ENCODE measurements around the gene FNBP1.
"Not testable (repeated sequence)": the region's sequence is repeated elsewhere in the genome, so short reads cannot be mapped to it uniquely, and the experiment has no call there.

FNBP1 gene

DNA sequence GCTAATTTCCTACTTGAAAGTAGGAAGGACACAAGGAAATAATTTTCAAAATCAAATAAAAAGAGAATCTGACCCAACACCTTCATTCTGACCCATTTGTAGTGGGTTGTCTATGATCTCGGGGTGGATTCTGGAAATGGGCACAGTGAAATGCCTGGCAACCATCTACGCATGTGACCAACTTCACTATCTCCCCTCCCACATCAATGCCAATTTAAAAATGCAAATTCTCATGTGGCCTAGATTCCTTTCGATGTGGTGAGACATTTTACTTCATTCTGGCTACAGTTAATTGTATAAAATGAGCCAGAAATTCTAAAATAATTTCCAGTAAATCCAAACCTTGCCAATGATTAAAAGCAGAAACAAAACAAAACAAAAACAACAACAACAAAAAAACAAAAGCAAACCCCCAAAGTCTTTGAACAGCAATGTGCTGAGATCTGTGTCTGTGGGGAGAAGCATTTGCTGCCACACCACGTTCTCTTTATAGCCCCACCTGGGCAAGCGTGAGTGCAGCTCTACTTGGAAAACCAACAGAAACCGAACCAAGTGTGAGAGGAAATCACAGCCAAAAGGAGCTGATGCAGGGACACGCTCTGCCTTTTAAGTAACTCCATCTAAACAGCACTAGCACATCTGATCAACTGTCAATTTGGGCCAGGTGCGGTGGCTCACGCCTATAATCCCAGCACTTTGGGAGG is 148.7 kb downstream of the FNBP1 start:
- no peak overlapping the region for H3K4me3 ChIP-seq (ENCODE audit: low read length)
- TF ChIP-seq, protein P1, sequence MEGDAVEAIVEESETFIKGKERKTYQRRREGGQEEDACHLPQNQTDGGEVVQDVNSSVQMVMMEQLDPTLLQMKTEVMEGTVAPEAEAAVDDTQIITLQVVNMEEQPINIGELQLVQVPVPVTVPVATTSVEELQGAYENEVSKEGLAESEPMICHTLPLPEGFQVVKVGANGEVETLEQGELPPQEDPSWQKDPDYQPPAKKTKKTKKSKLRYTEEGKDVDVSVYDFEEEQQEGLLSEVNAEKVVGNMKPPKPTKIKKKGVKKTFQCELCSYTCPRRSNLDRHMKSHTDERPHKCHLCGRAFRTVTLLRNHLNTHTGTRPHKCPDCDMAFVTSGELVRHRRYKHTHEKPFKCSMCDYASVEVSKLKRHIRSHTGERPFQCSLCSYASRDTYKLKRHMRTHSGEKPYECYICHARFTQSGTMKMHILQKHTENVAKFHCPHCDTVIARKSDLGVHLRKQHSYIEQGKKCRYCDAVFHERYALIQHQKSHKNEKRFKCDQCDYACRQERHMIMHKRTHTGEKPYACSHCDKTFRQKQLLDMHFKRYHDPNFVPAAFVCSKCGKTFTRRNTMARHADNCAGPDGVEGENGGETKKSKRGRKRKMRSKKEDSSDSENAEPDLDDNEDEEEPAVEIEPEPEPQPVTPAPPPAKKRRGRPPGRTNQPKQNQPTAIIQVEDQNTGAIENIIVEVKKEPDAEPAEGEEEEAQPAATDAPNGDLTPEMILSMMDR (conservative IDR thresholded peaks at IDR 0.05; ENCODE audit: low read depth, low read length), result no peak
- DNase-seq (ENCODE audit: low read depth), result no peak

DNA sequence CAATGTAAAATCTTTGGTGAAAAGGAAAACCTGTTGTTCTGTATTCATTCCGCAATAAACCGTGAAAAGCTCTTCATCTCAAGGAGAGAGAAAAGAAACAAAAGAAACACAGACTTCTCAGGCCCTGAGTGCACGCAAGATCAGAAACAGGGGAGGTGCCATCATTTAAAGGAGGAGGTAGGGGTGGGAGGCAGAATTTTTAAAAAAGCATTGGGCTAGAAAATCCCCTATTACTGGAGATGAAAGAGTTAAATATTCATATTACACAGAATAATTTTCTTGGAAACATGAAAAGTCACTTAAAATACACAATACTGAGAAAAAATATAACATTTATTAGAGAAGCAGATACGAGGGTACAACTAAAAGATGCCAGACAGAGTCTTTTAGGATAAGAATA is 151.4 kb downstream of the FNBP1 start:
- TF ChIP-seq, protein P1 (conservative IDR thresholded peaks at IDR 0.05; ENCODE audit: low read depth, low read length), result no peak
- no peak overlapping the region for H3K4me3 ChIP-seq (ENCODE audit: low read length)
- no peak for DNase-seq (ENCODE audit: low read depth)

DNA sequence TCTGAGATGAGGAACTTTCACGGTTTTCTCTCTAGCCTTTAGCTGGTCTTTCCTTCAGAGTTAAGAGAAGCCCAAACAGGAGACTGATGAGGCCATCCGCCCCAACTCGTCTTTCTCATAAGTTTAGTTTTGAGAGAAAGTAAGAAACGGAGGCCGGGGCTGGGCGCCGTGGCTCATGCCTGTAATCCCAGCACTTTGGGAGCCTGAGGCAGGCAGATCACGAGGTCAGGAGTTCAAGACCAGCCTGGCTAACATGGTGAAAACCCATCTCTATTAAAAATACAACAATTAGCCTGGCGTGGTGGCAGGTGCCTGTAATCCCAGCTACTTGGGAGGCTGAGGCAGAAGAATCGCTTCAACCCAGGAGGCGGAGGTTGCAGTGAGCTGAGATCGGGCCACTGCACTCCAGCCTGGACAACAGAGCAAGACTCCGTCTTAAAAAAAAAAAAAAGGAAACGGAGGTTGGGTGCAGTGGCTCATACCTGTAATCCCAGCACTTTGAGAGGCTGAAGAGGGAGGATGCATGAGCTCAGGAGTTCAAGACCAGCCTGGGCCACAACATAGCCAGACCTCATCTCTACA is 152.2 kb downstream of the FNBP1 start:
- not testable (repeated sequence) for DNase-seq (ENCODE audit: low read depth); H3K4me3 ChIP-seq (ENCODE audit: low read length)

DNA sequence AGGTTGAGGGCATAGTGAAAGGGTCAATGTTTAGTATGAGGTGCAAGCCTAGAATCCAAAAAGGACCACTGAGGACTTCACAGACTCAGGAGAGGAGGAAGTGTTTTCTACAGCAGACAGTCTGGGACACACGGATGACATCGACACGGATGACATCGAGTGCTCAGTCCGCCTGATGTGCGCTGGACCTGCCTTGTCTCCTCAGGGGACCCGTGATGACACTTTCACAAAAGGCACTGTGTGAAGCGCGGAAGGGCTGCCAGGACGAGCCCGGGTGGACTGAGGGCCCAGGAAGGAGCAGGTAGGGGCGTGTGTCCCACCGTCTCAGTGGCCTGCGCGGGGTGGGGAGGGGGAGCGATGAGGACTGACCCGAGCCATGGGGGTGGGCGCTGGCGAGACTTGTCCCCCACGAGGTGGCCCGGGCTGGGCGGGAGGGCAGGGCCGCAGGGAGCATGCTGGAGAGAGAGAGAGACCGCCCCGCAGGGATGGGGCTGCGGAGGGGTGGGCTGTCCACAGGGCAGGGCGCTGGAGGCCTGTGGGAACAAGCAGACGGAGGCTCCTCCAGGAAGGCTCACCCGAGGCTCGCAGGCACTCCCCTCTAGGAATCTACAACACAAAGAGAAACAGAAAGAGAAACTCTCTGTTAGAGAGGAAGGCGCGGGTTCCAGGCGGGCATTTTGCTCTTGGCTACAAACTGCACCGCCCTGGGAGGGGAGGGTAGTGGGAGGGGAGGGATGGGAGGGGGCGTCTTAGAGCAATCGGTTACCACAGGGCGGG is 152.9 kb downstream of the FNBP1 start:
- no peak for DNase-seq (ENCODE audit: low read depth)
- no peak overlapping the region for H3K4me3 ChIP-seq (ENCODE audit: low read length)
- TF ChIP-seq, protein P1 (conservative IDR thresholded peaks at IDR 0.05; ENCODE audit: low read depth, low read length), result no peak

DNA sequence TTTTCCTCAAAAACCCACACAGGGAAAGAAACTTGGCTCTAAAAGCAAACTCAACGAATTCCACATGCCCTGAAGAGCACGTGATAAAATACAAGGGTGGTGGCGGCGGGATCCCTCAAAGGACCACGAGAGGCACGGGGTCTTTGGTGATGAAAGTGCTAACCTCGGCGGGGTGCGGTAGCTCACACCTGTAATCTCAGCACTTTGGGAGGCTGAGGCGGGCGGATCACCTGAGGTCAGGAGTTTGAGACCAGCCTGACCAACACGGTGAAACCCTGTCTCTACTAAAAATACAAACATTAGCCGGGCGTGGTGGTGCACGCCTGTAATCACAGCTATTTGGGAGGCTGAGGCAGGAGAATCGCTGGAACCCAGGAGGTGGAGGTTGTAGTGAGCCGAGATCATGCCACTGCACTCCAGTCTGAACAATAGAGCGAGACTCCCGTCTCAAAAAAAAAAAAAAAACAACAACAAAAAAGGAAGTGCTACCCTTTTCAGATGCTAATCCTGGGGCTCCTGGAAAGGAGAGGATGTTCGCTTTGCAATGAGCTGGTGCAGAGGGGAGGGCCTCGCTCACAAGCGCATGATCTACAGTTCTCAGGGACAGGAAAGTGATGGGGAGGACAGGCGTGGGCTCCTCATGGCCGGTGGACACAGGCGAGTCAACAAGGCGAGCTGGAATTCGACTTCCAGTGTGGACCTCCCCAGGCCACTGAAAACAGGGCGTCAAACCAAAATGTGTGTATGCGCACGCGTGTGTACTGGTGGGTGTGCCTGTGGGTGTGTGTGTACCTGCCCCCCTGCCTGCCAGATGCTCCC is 153.7 kb downstream of the FNBP1 start:
- TF ChIP-seq, protein P1 (conservative IDR thresholded peaks at IDR 0.05; ENCODE audit: low read depth, low read length), result no peak
- DNase-seq (ENCODE audit: low read depth), result no peak
- H3K4me3 ChIP-seq (ENCODE audit: low read length), result no peak overlapping the region

DNA sequence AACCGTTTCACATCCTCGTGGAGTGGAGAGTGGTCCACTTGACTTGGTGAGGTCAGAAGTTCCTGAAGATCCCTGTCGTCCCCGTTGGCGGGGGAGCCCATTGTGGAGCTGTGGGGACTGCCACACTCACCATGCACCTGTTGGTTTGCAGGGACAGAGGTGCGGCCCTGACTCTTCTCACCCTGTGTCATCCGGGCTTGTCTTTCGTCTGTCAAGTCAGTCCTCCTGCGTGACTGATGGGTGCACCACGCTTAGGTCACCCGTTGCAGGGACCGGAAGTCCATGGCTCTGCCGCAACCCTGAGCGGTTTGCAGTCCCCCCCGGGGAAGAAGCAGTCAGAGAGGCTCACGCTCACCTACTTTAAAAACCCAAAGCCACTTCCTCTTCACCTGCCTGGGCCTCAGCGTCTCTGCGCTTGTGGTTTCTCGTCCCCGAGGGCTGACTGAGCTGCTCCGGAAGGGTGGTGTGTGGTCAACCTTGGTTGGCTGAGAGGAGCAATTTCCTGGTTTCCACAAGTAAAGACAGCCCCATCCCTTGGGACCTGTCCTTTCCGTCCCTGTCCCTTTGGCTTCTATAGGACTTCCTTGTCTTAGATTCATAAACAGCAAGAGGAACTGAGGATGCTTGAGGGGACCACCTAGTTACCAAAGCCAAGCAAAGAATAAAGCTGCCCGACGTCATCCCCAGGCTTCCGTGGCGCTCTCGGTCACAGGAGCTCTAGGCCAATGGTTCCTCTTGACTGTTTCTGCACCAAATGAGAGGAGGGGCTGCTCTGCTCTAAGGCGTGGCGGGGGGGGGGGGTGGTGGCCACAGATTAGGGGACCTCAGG is 154.5 kb downstream of the FNBP1 start:
- TF ChIP-seq, protein P1 (conservative IDR thresholded peaks at IDR 0.05; ENCODE audit: low read depth, low read length), result no peak
- no peak overlapping the region for H3K4me3 ChIP-seq (ENCODE audit: low read length)
- DNase-seq (ENCODE audit: low read depth), result no peak
